Neutrophil (primary cell): ENCODE results near the gene FAM209A.
"Not testable (repeated sequence)": the region's sequence is repeated elsewhere in the genome, so short reads cannot be mapped to it uniquely, and the experiment has no call there.

Experiments
- H3K27ac ChIP-seq: fragments of 200-600 bp; sonication (generic); 2 replicates; pipeline ENCODE4 v1.5.1; 2016; ENCODE audit warnings: mild to moderate bottlenecking, moderate library complexity
- H3K27me3 ChIP-seq: fragments of 200-600 bp; sonication (generic); 2 replicates; pipeline ENCODE4 v1.6.0; 2016; ENCODE audit warnings: mild to moderate bottlenecking
- H3K36me3 ChIP-seq: fragments of 200-600 bp; sonication (generic); 2 replicates; pipeline ENCODE4 v1.5.1; 2017
- H3K4me1 ChIP-seq, 2 experiments: fragments of 200-600 bp in 1 of 2; sonication (generic) in 1 of 2; 1 replicate in 1 of 2; 2 replicates in 1 of 2; pipeline versions ENCODE4 v1.5.1 to v1.6.1; 2013 to 2016; ENCODE audit warnings: low read depth in 1 of 2, low read length in 1 of 2, mild to moderate bottlenecking in 1 of 2, moderate library complexity in 1 of 2; ENCODE audit not compliant: control insufficient read depth in 1 of 2, insufficient read depth in 1 of 2
- H3K4me3 ChIP-seq, 2 experiments: fragments of 200-600 bp in 1 of 2; sonication (generic) in 1 of 2; 1 replicate in 1 of 2; 2 replicates in 1 of 2; pipeline ENCODE4 v1.5.1; 2013 to 2016; ENCODE audit warnings: low read depth in 1 of 2, low read length in 1 of 2, mild to moderate bottlenecking in 1 of 2, moderate library complexity in 1 of 2
- H3K9me3 ChIP-seq: fragments of 200-600 bp; sonication (generic); 2 replicates; pipeline ENCODE4 v1.5.1; 2016
- TF ChIP-seq, protein P1 (sequence below): fragments of 200-600 bp; sonication (generic); IDR thresholded peaks from 2 replicates; pipeline ENCODE4 v1.5.1; 2016; ENCODE audit warnings: antibody characterized with exemption

FAM209A gene

DNA sequence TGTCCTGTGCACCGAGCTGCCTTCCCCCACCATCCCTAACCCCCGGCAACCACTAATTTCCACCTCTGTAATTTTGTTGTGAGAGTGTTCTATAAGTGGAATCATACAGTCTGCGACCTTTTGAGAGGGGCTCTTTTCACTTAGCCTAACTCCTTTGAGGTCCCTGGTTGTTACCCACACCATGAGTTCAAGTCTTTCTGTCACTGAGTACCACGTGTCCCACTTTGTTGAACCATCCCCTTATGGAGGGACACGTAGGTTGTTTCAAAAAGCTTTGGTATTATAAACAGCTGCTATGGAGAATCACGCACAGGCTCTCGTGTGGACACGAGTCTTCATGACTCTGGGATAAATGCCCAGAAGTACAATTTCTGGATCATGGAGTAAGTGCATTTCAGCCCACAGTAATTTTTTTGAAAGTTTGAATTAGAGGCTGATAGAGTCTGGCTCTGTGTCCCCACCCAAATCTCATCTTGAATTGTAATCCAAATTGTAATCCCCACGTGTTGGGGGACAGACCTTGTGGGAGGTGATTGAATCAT lies 18.0 kb downstream of the FAM209A start:
- H3K36me3 ChIP-seq: no peaks in the 10 kb centered on the region
- TF ChIP-seq, protein P1, sequence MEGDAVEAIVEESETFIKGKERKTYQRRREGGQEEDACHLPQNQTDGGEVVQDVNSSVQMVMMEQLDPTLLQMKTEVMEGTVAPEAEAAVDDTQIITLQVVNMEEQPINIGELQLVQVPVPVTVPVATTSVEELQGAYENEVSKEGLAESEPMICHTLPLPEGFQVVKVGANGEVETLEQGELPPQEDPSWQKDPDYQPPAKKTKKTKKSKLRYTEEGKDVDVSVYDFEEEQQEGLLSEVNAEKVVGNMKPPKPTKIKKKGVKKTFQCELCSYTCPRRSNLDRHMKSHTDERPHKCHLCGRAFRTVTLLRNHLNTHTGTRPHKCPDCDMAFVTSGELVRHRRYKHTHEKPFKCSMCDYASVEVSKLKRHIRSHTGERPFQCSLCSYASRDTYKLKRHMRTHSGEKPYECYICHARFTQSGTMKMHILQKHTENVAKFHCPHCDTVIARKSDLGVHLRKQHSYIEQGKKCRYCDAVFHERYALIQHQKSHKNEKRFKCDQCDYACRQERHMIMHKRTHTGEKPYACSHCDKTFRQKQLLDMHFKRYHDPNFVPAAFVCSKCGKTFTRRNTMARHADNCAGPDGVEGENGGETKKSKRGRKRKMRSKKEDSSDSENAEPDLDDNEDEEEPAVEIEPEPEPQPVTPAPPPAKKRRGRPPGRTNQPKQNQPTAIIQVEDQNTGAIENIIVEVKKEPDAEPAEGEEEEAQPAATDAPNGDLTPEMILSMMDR: no peak
- H3K4me3 ChIP-seq: no peak overlapping the region
- no peaks in the 10 kb centered on the region for H3K9me3 ChIP-seq
- H3K27ac ChIP-seq: no peak overlapping the region
- peaks cover 16% of the 10 kb centered on the region for H3K27me3 ChIP-seq
- H3K4me1 ChIP-seq: peaks cover 16 to 17% of the 10 kb centered on the region in 2 experiments

DNA sequence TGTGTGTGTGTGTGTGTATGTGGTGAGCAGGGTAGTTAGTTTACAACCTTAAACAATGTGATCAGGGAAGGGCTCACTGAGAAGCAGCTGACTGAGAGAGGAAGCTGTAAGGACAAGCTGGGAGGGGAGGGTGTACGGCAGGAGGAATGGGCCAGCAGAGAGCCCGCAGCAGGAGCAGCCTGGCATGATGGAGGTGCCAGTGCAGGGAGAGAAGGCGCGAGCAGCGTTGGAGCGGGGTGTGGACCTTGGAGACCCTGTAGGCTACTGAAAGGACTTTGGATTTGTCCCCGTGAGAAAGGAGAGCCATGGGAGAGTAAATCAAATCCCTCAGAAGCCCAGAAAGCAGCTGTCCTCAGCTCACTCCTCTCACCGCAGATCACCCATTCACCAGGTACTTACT lies 27.0 kb downstream of the FAM209A start:
- Histone ChIP-seq H3K4me1 (no peaks in the 10 kb centered on the region), H3K27me3 (peaks cover 22% of the 10 kb centered on the region), H3K9me3 (no peaks in the 10 kb centered on the region), H3K4me3 (no peak overlapping the region), H3K36me3 (no peaks in the 10 kb centered on the region), H3K27ac (no peak overlapping the region)
- TF ChIP-seq, protein P1: no peak

DNA sequence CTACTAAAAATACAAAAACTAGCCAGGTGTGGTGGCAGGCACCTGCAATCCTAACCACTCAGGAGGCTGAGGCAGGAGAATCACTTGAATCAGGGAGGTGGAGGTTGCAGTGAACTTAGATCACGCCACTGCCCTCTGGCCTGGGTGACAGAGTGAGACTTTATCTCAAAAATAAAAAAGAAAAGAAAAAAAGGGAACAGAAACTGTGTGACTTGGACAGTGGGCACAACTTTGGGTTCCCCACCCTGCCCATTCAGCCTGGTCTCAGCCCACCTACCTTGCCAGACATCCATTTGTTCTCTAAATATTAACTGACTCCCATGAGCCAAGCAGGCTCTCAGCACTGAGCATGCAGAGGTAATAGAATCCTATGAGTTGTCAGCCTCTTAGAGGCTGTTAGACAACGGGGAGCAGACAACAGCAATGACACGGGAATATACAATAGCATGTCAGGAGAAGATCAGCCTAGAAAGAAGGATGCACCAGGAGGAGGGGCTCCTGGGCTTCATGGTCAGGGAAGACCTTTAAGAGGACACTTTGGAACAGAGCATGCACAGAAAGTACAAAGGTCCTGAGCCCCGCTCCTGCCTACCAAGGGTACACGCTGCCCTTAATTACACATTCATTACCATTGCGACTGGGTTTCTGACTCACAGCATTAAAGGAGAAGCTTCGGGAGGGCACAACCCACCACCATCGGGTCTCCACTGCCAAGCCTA lies 28.5 kb downstream of the FAM209A start:
- H3K9me3 ChIP-seq: no peaks in the 10 kb centered on the region
- H3K36me3 ChIP-seq: no peaks in the 10 kb centered on the region
- no peak overlapping the region for H3K4me3 ChIP-seq
- H3K27me3 ChIP-seq: peaks cover 8% of the 10 kb centered on the region
- TF ChIP-seq, protein P1: no peak
- no peak overlapping the region for H3K27ac ChIP-seq
- no peaks in the 10 kb centered on the region for H3K4me1 ChIP-seq

DNA sequence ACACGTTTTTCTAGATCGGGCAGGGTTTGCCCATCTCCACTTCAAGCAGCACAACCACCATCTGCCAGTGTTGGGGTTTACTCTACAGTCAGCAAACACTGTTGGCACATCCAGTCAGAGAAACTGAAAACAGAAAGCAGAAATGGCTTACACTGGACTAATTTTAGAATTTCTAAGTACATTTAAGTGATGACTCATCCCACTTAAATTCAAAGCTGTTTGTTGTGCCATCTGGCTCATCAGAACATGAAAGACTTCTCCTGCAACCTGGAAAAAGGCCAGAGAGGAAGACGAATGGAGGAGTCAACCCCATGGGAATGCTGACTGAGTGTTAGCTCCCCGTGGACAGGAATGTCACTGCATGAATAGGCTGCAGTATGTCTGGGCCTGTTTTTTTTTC lies 30.3 kb downstream of the FAM209A start:
- no peaks in the 10 kb centered on the region for H3K4me1 ChIP-seq
- no peaks in the 10 kb centered on the region for H3K9me3 ChIP-seq
- H3K27ac ChIP-seq: no peak overlapping the region
- no peaks in the 10 kb centered on the region for H3K27me3 ChIP-seq
- TF ChIP-seq, protein P1: no peak
- no peaks in the 10 kb centered on the region for H3K36me3 ChIP-seq
- H3K4me3 ChIP-seq: no peak overlapping the region

DNA sequence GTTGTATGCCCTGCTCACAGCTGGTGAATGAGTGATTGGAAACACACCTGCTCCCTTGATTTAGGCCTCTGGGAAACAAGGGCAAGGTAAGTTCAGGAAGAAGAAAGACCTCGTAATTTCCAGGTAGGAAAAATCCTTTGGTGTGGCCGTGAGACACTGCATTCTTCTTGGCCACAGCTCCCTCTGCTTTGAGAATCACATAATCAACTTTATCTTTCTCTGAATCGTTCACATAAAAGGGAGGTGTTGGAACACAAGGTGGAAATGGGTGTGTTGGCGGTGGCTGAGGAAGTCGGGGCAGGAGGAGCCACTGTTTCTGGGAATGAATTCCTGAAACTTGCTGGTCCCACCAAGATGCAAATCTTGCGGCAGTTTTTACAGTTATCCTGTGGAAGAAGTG lies 34.4 kb downstream of the FAM209A start:
- Histone ChIP-seq H3K4me3 (no peak overlapping the region), H3K27me3 (no peaks in the 10 kb centered on the region), H3K36me3 (no peaks in the 10 kb centered on the region), H3K27ac (no peak overlapping the region), H3K9me3 (no peaks in the 10 kb centered on the region), H3K4me1 (no peaks in the 10 kb centered on the region)
- TF ChIP-seq, protein P1: no peak

DNA sequence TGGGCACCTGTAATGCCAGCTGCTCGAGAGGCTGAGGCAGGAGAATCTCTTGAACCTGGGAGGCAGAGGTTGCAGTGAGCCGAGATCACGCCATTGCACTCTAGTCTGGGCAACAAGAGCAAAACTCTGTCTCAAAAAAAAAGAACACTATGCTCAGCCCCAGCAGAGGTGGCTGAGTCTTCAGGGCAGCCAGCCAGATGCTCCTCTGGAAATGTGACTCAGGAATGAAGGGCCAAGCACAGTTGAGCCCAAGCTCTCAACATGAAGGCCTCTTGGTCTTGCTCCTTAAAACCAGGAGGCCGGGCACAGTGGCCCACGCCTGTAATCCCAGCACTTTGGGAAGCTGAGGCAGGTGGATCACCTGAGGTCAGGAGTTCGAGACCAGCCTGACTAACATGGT lies 40.0 kb downstream of the FAM209A start:
- H3K4me1 ChIP-seq, H3K36me3 ChIP-seq, H3K27ac ChIP-seq: not testable (repeated sequence)

More for the DNA sequence above, 40.0 kb downstream of the FAM209A start:
- not testable (repeated sequence) for H3K9me3 ChIP-seq, H3K27me3 ChIP-seq, H3K4me3 ChIP-seq
